OCI-LY3 (cell line): ENCODE measurements around the gene ZSWIM7.

ENCODE experiments used
- EZH2phosphoT487 ChIP-seq: fragments of 200-600 bp; shearing (Covaris generic); IDR thresholded peaks from 2 replicates; pipeline ENCODE4 v1.6.1; 2018; ENCODE audit warnings: antibody characterized with exemption, mixed run types, low read depth
- TF ChIP-seq, protein P1 (sequence below): fragments of 200-600, 300-600 bp; sonication (generic); IDR thresholded peaks from 2 replicates; pipeline ENCODE4 v1.5.1; 2014; ENCODE audit warnings: antibody characterized with exemption, low read length, low read depth

DNA sequence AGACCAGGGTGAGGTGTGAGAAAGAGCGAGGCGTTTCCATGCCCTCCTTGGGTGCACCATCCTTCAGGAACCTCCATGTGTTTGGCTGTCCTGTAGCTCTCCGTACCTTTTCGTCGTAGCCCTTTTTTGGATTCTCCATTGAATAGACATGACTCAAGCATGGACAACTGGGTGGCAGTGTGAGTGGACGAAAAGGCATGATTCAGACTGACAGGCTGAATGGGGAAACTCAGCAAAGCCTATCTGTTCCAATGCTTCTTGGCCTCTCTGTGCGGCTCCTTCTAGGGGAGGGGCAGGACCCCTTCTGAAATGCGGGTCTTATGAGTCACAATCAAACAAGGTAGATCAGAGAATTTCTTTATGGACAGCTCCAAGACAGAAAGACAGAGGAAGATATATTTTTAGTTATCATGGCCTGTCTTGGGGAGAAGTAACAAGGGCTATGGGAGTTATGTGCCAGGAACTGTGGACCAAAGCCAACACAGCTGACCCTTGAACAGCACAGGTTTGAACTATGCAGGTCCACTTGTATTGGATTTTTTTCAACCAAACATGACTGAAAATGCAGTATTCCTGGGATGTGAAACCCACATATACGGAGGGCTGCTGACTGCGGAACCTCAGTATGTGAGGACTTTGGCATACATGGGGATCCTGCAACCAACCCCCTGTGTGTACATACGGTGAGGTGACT is 31.7 kb downstream of the ZSWIM7 start:
- TF ChIP-seq, protein P1, sequence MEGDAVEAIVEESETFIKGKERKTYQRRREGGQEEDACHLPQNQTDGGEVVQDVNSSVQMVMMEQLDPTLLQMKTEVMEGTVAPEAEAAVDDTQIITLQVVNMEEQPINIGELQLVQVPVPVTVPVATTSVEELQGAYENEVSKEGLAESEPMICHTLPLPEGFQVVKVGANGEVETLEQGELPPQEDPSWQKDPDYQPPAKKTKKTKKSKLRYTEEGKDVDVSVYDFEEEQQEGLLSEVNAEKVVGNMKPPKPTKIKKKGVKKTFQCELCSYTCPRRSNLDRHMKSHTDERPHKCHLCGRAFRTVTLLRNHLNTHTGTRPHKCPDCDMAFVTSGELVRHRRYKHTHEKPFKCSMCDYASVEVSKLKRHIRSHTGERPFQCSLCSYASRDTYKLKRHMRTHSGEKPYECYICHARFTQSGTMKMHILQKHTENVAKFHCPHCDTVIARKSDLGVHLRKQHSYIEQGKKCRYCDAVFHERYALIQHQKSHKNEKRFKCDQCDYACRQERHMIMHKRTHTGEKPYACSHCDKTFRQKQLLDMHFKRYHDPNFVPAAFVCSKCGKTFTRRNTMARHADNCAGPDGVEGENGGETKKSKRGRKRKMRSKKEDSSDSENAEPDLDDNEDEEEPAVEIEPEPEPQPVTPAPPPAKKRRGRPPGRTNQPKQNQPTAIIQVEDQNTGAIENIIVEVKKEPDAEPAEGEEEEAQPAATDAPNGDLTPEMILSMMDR = no peak
- TF ChIP-seq EZH2phosphoT487 = no peak
